GM10266 (cell line): Measurements from ENCODE around the gene CUEDC2.

ENCODE experiments used
- DNase-seq: peaks from one replicate; pipeline ENCODE4 v3.0.0; 2012; ENCODE audit errors: extremely low spot score
- TF ChIP-seq, protein P1 (sequence below): IDR thresholded peaks from 2 replicates; pipeline ENCODE4 v1.5.1; 2012; ENCODE audit warnings: mild to moderate bottlenecking, low read depth; ENCODE audit not compliant: control insufficient read depth, insufficient read depth; ENCODE audit errors: missing control alignments

Gene CUEDC2

DNA sequence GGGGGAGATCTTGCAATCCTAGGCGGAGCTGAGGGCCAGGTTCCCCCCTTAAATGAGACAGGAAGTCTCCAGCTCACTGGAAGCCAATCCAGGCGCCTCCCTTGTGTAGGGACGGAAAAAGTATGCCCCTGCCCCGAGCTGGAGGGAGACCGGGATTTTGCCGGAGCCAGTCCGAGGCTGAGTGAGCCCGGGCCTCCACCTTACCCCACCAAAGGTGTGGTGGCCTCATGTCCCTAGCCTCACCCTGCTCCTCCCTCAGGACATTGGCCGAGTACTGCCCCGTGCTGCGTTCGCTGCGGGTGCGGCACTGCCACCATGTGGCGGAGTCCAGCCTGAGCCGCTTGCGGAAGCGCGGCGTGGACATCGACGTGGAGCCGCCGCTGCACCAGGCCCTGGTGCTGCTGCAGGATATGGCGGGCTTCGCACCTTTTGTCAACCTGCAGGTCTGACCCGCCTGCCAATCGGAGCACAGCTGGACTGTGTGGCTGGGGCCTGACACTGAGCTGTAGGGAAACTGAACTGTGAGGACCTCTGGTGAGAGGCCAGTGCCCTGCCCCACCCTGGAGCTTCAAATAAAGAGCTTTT, 9.7 kb downstream of the CUEDC2 start:
- TF ChIP-seq, protein P1, sequence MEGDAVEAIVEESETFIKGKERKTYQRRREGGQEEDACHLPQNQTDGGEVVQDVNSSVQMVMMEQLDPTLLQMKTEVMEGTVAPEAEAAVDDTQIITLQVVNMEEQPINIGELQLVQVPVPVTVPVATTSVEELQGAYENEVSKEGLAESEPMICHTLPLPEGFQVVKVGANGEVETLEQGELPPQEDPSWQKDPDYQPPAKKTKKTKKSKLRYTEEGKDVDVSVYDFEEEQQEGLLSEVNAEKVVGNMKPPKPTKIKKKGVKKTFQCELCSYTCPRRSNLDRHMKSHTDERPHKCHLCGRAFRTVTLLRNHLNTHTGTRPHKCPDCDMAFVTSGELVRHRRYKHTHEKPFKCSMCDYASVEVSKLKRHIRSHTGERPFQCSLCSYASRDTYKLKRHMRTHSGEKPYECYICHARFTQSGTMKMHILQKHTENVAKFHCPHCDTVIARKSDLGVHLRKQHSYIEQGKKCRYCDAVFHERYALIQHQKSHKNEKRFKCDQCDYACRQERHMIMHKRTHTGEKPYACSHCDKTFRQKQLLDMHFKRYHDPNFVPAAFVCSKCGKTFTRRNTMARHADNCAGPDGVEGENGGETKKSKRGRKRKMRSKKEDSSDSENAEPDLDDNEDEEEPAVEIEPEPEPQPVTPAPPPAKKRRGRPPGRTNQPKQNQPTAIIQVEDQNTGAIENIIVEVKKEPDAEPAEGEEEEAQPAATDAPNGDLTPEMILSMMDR = peak; percentile 97
- peak; percentile 82 for DNase-seq

DNA sequence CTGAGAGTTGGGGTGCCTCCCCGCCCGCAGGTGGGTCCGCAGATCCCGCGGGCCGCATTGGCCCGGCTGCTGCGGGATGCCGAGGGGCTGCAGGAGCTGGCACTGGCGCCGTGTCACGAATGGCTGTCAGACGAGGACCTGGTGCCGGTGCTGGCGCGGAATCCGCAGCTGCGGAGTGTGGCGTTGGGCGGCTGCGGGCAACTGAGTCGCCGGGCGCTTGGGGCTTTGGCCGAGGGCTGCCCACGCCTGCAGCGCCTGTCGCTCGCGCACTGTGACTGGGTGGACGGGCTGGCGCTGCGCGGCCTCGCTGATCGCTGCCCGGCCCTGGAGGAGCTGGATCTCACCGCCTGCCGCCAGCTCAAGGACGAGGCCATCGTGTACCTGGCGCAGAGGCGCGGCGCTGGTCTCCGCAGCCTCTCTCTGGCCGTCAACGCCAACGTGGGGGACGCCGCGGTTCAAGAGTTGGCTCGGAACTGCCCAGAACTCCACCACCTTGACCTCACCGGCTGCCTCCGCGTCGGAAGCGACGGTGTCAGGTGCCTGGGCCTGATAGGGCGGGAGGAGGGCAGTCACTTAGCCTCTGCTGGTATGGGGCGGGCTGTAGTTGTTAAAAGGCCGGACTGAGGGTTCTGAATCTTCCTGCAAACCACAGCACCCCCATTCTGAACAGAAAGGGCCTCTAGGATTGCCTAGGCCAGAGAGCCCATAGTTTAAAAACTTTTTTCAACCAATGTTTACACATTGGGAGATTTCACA, 10.4 kb downstream of the CUEDC2 start:
- no peak for DNase-seq

DNA sequence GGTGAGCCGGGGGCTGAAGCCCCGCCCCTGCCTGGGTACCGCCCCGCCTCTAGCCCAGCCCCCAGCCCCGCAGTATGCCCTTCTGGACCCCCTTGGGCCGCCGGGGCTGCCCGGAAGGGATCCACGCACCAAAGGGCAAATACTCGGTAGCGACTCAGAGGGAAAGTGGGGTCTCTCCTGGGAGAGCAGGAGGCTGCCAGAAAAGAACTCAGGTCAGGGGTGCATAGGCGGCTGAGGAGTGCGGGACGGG, 10.9 kb downstream of the CUEDC2 start:
- TF ChIP-seq, protein P1 = no peak
- no peak for DNase-seq

More for the DNA sequence above, 10.4 kb downstream of the CUEDC2 start:
- TF ChIP-seq, protein P1 = no peak

DNA sequence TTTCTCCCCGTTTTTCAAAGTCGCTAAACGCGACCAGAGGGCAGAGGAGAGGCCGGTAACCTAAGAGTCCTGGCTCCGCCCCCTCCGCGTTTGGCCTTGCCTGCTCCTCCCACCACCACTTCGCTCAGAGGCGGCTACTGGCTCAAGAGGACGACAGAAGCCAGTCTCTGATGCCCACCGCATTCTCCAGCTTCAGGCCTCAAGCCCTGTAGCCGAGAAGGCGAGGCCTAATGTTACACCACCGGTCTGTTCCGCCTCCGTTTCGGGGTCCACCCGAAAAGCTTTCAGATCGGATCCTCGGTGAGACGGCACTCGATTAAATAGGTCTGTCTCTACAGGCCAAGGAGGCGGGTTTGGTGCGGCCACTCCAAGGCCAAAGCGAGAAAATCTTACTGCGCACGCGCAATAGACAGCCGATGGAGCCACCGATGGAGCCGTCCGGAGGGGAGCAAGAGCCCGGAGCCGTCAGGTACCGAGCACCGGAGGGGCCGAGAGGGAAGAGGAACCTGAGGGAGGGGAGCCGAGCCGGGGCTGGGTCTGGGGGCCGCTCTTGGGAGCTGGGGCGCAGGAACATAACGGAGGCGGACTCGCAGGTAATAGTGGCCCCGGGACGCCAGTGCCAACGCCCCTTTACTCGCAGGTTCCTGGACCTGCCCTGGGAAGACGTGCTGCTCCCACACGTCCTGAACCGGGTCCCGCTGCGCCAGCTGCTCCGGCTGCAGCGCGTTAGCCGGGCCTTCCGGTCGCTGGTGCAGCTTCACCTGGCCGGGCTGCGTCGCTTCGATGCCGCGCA, 11.5 kb downstream of the CUEDC2 start, which contains the start of gene FBXL15:
FBXL15 (plus strand) TSS at position 123 of the 793 bp plus-strand sequence; CDS start at position 417, 294 bp downstream.
- peak; percentile 98 for DNase-seq
- TF ChIP-seq, protein P1 = no peak

DNA sequence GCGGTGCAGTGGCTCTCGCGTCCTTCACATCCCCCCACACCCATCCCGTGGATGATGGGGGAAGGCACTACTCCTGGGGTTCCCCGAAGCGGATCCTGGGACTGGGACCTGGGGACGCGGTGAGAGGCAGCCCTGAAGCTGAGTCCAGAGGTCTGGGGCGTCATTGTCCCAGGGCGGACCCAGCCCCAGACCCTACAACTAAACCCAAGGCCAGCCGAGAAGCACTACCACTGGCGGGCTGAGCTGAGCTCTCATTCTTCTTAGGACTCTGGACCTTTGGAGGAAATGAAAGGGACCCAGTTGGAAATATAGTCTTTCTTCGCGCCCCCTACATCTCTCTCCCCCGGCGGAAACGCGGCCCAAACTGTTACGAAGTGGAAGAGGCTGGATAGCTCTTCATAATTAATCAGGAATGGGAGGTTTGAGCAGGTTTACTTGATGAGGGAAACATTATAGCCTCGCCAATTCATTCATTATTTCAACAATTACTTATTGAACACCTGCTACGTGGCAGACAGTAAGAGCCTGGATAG, 12.1 kb downstream of the CUEDC2 start:
- DNase-seq = no peak
- TF ChIP-seq, protein P1 = no peak

DNA sequence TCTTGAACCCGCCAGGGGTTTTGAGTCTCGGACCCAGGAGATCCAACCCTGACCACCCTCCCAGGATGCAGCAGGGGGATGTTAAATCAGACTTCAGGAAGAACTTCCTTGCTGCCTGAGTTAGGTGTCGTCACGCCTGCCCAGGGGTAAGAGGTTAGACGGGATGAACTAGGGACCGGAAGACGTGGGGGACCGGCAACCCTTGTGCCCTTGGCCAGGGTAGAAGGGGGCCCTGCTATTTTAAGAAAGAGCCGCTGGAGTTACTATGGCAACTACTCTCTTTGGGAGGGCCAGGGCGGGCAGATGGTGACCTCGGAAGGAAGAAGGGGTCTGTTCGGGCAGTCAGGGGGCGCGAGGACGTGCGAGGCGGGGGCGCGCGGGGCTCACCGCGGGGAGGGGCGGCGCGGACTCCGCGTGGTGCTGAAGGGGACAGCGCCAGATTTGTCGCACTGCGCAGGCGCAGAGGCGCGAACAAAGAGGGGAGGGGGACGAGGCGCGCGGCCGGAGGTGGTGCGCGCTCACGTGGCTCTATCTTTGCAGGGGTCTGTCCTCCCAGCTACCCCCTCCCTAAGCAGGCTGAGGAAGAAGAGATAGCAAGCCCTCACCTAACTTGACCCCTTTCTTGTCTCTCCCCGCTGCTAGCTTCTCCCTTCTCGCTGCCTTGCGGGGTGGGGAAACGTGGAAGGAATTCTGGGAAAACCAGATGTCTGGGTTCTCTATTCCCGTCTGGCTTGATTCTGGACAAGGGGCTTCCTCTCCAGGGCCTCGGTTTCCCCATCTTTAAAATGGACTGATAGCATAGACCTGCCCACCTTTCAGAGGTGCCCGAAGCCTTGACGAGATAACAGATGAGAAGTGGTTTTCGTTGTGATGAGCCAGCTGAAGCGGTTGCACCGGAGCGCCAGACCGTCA, 12.8 kb downstream of the CUEDC2 start:
- peak; percentile 84 for DNase-seq

More for the DNA sequence above, 12.8 kb downstream of the CUEDC2 start:
- TF ChIP-seq, protein P1 = no peak
